Upper lobe of left lung (tissue), 6 donors: ENCODE data around the gene FBXO34. TPM values are rescaled to one million over a fixed set of nuclear protein-coding genes. Genes with fewer than 3 reads are reported as not detected.

Experiments used
- ATAC-seq, 2 donors: fragments of 200-7000 bp; cut with Tn5 transposase; one replicate each; pipeline ENCODE4 v1.9.1; 2022; ENCODE audit warnings: mild to moderate bottlenecking in 2 of 2, moderate library complexity in 2 of 2; ENCODE audit not compliant: low FRiP score in 2 of 2
- DNase-seq, 2 donors: peaks; one replicate each; pipeline ENCODE4 v3.0.0-alpha.2; 2019 to 2020
- H3K27ac ChIP-seq, 4 donors: fragments of 200-600 bp; sonication (generic); one replicate each; pipeline ENCODE4 v1.5.1; 2016 to 2019
- H3K27me3 ChIP-seq, 4 donors: fragments of 200-600 bp; sonication (generic); one replicate each; pipeline ENCODE4 v1.5.1; 2017 to 2019
- H3K36me3 ChIP-seq, 4 donors: fragments of 200-600 bp; sonication (generic); one replicate each; pipeline ENCODE4 v1.5.1; 2016 to 2019
- H3K4me1 ChIP-seq, 4 donors: fragments of 200-600 bp; sonication (generic); one replicate each; pipeline ENCODE4 v1.5.1; 2018 to 2019
- H3K4me3 ChIP-seq, 4 donors: fragments of 200-600 bp; sonication (generic); one replicate each; pipeline ENCODE4 v1.5.1; 2017 to 2019; ENCODE audit warnings: mild to moderate bottlenecking in 2 of 4, moderate library complexity in 1 of 4
- H3K9me3 ChIP-seq, 4 donors: fragments of 200-600 bp; sonication (generic); one replicate each; pipeline ENCODE4 v1.5.1; 2018 to 2019
- EP300 ChIP-seq, 4 donors: sonication (generic); formaldehyde crosslinking; IDR thresholded peaks; one replicate each; pipeline ENCODE4 v1.5.1; 2017; ENCODE audit warnings: antibody characterized with exemption in 4 of 4, control low read depth in 2 of 4
- POLR2A ChIP-seq, 4 donors: fragments of 450-650 bp; IDR thresholded peaks; one replicate each; pipeline ENCODE4 v1.5.1; 2016 to 2017; ENCODE audit warnings: antibody characterized with exemption in 4 of 4, mild to moderate bottlenecking in 2 of 4
- POLR2AphosphoS5 ChIP-seq, 2 donors: sonication (generic); formaldehyde crosslinking; IDR thresholded peaks; one replicate each; pipeline ENCODE4 v1.5.1; 2017; ENCODE audit warnings: antibody characterized with exemption in 2 of 2
- WGBS, 2 donors: methylation state at CpG; one replicate each; pipeline ENCODE4 v1.1.5; 2017 to 2018; 5-methylcytosine and 5-hydroxymethylcytosine counted together
- total RNA-seq, 6 donors: library from RNA; depleted of rRNA in 4 of 6; stranded (reverse); fragments of >200 nt in 4 of 6; gene quantifications; one replicate each; pipeline versions ENCODE4 v1.1.0 to v1.2.1, GENCODE V29; 2016 to 2021
- TF ChIP-seq, protein P1 (sequence below), 6 experiments: fragments of 450-650 bp in 4 of 6; fragments of 200-600 bp in 2 of 6; sonication (generic) in 2 of 6; IDR thresholded peaks; one replicate each; pipeline ENCODE4 v1.5.1; 2016 to 2019; ENCODE audit warnings: antibody characterized with exemption in 6 of 6
- donor health status: DM: no; HTN: no; CAD: no; lungs with moderate emphysema.
- donor health status: DM: no; HTN: yes; CAD: no; lungs with severe emphysema.

The FBXO34 gene
- total RNA-seq, 6 donors from 2014 or later = 19.9 to 52.1 (median 34.0) TPM

- TF ChIP-seq POLR2AphosphoS5 (IDR thresholded peaks at IDR 0.05) (no peak), EP300 (IDR thresholded peaks at IDR 0.05) (no peak), POLR2A (IDR thresholded peaks at IDR 0.05) (no peak)
- TF ChIP-seq, protein P1, sequence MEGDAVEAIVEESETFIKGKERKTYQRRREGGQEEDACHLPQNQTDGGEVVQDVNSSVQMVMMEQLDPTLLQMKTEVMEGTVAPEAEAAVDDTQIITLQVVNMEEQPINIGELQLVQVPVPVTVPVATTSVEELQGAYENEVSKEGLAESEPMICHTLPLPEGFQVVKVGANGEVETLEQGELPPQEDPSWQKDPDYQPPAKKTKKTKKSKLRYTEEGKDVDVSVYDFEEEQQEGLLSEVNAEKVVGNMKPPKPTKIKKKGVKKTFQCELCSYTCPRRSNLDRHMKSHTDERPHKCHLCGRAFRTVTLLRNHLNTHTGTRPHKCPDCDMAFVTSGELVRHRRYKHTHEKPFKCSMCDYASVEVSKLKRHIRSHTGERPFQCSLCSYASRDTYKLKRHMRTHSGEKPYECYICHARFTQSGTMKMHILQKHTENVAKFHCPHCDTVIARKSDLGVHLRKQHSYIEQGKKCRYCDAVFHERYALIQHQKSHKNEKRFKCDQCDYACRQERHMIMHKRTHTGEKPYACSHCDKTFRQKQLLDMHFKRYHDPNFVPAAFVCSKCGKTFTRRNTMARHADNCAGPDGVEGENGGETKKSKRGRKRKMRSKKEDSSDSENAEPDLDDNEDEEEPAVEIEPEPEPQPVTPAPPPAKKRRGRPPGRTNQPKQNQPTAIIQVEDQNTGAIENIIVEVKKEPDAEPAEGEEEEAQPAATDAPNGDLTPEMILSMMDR (IDR thresholded peaks at IDR 0.05) = no peak
- H3K27me3 ChIP-seq = no peaks in the 10 kb centered on the region
- ATAC-seq = no peak
- DNase-seq = no peak
- no peaks in the 10 kb centered on the region for H3K9me3 ChIP-seq
- 87% methylated on average over 11 of the region's 11 CpGs for WGBS, 2 donors
- no peak overlapping the region for H3K4me3 ChIP-seq
- no peaks in the 10 kb centered on the region for H3K4me1 ChIP-seq
- H3K27ac ChIP-seq = no peak overlapping the region
- H3K36me3 ChIP-seq = peaks cover 0 to 52% (median 17%) of the 10 kb centered on the region in 4 donors
These were observed 99.7 kb downstream of the FBXO34 start for GRCh38 chr14:55370883-55371455.

DNA sequence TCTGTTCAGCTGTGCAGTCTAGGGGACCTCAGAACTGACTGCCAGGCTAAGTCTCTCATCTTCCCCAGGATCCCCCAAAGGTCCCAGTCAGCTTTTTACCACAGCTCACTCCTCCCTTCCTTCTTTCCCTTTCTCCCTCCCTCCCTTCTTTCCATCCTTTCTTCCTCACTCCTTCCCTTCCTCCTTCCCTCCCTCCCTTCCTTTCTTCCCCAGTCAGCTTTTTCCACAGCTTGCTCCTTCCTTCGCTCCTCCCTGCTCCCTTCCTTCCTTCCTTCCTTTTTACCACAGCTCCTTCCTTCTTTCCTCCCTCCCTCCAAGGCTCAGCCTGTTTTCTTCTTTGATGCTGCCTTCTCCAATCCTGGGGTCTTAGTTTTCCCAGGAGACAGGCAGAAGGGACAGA, 101.2 kb downstream of the FBXO34 start:
- peaks cover 0 to 60% (median 26%) of the 10 kb centered on the region in 4 donors for H3K36me3 ChIP-seq
- no peaks in the 10 kb centered on the region for H3K4me1 ChIP-seq
- H3K27me3 ChIP-seq = no peaks in the 10 kb centered on the region
- no peaks in the 10 kb centered on the region for H3K9me3 ChIP-seq
- DNase-seq (no peak), ATAC-seq (no peak)
- H3K4me3 ChIP-seq = no peak overlapping the region
- no peak overlapping the region for H3K27ac ChIP-seq
- 89% methylated on average over 1 of the region's 1 CpG for WGBS, 2 donors
- TF ChIP-seq EP300 (IDR thresholded peaks at IDR 0.05) = no peak
- TF ChIP-seq POLR2AphosphoS5 (IDR thresholded peaks at IDR 0.05) = no peak
- TF ChIP-seq POLR2A (IDR thresholded peaks at IDR 0.05) = no peak
- TF ChIP-seq, protein P1 (IDR thresholded peaks at IDR 0.05) = no peak

- Histone ChIP-seq H3K27ac (no peak overlapping the region), H3K9me3 (no peaks in the 10 kb centered on the region), H3K4me3 (no peak overlapping the region), H3K27me3 (no peaks in the 10 kb centered on the region), H3K4me1 (no peaks in the 10 kb centered on the region), H3K36me3 (peaks cover 0 to 60% (median 27%) of the 10 kb centered on the region in 4 donors)
- 94 to 95% methylated on average over 7 of the region's 7 CpGs for WGBS, 2 donors
- ATAC-seq (no peak), DNase-seq (no peak)
- TF ChIP-seq, protein P1 (IDR thresholded peaks at IDR 0.05) = no peak
These were observed 101.6 kb downstream of the FBXO34 start for GRCh38 chr14:55372825-55373224.

DNA sequence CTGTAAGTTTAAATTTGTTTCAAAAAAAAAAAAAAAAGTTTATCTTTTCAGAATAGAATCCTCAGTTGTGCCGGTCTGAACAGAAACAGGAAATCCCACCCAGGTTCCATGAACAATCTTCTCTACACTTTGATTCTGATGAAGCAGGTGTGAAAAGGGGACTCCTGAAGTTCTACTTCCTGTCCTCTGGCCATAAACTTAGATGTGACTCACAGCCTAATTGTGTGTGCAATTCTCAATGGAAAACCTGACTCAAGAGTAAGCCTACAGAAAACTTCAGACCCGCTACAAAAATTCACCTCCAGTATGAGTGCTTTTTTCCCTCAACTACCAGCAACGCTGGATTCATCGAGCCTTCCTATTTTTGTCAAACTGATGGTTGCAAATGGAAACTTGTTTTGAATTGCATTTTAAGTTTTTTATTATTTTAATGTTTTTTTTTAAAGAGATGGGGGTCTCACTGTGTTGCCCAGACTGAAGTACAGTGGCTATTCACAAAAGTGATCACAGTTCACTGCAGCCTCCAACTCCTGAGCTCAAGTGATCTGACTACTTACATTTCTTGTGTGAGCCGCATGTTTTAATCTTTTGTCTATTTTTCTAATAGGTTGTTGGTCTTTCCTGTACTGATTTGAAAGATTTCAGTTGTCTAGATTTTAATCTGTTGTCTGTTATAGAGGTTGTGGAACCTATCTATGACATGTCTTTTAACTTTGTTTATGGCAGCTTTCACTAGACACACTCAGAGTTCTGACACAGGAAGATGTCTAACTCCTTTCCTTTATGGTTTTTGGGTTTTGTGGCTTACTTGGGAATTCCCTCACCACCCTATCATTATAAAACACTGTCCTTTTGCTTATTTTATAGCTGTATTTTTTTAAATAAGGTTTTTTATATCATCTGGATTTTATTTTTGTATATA, 102.8 kb downstream of the FBXO34 start:
- ATAC-seq (no peak), DNase-seq (no peak)
- Histone ChIP-seq H3K27ac (no peak overlapping the region), H3K4me1 (no peaks in the 10 kb centered on the region), H3K4me3 (no peak overlapping the region), H3K36me3 (peaks cover 0 to 58% (median 23%) of the 10 kb centered on the region in 4 donors), H3K27me3 (no peaks in the 10 kb centered on the region), H3K9me3 (no peaks in the 10 kb centered on the region)
- 66 to 74% methylated on average over 5 of the region's 5 CpGs for WGBS, 2 donors
- TF ChIP-seq EP300 (IDR thresholded peaks at IDR 0.05) = no peak
- TF ChIP-seq POLR2A (IDR thresholded peaks at IDR 0.05) = no peak
- TF ChIP-seq POLR2AphosphoS5 (IDR thresholded peaks at IDR 0.05) = no peak
- TF ChIP-seq, protein P1 (IDR thresholded peaks at IDR 0.05) = no peak
